Endothelial cell (in vitro differentiated cells): ENCODE measurements around the gene NT5C2. TPM values are rescaled to one million over a fixed set of nuclear protein-coding genes. Genes with fewer than 3 reads are reported as not detected.

Experiments used
- DNase-seq: peaks from one replicate; pipeline ENCODE4 v3.0.0; 2021; ENCODE audit warnings: low spot score
- H3K27ac Mint-ChIP-seq: one replicate; pipeline ENCODE4 v1.8.0; 2021; ENCODE audit warnings: mixed read lengths, inconsistent platforms; ENCODE audit not compliant: unreplicated experiment
- H3K27me3 Mint-ChIP-seq: one replicate; pipeline ENCODE4 v1.8.0; 2021; ENCODE audit warnings: mild to moderate bottlenecking, moderate library complexity, mixed read lengths, inconsistent platforms; ENCODE audit not compliant: unreplicated experiment
- H3K36me3 Mint-ChIP-seq: one replicate; pipeline ENCODE4 v1.8.0; 2021; ENCODE audit warnings: mild to moderate bottlenecking, low read depth, mixed read lengths, inconsistent platforms; ENCODE audit not compliant: unreplicated experiment
- H3K4me1 Mint-ChIP-seq: one replicate; pipeline ENCODE4 v1.8.0; 2021; ENCODE audit warnings: mild to moderate bottlenecking, mixed read lengths, inconsistent platforms; ENCODE audit not compliant: unreplicated experiment
- H3K4me3 Mint-ChIP-seq: one replicate; pipeline ENCODE4 v1.8.0; 2021; ENCODE audit warnings: mild to moderate bottlenecking, mixed read lengths, inconsistent platforms; ENCODE audit not compliant: unreplicated experiment
- H3K9me3 Mint-ChIP-seq: one replicate; pipeline ENCODE4 v1.8.0; 2021; ENCODE audit warnings: mixed read lengths, inconsistent platforms; ENCODE audit not compliant: unreplicated experiment
- CTCF ChIP-seq: fragments of 200-600 bp; sonication (generic); IDR thresholded peaks from one replicate; pipeline ENCODE4 v1.5.0; 2021; ENCODE audit warnings: antibody characterized with exemption; ENCODE audit not compliant: unreplicated experiment
- total RNA-seq: library from RNA; stranded (reverse); fragmentation: NEBNext Ultra II Directional; extraction: Animal tissue kit (Norgen Biotek cat#: 25700); gene quantifications from one replicate; pipeline ENCODE4 v1.2.1, GENCODE V29; 2021; ENCODE audit not compliant: unreplicated experiment

NT5C2 gene
- total RNA-seq, 1 donor from 2014 or later: 88.2 TPM

GRCh38 chr10:103044942-103045489, 148.1 kb downstream of the NT5C2 start:
- H3K27ac Mint-ChIP-seq: no peak overlapping the region
- peaks cover 4% of the 10 kb centered on the region for H3K4me1 Mint-ChIP-seq
- H3K9me3 Mint-ChIP-seq: no peaks in the 10 kb centered on the region
- DNase-seq: no peak
- no peaks in the 10 kb centered on the region for H3K36me3 Mint-ChIP-seq
- TF ChIP-seq CTCF: no peak
- H3K27me3 Mint-ChIP-seq: no peaks in the 10 kb centered on the region
- no peak overlapping the region for H3K4me3 Mint-ChIP-seq

GRCh38 chr10:103042908-103043307, 150.2 kb downstream of the NT5C2 start:
- H3K9me3 Mint-ChIP-seq: no peaks in the 10 kb centered on the region
- no peak overlapping the region for H3K27ac Mint-ChIP-seq
- TF ChIP-seq CTCF: no peak
- H3K4me1 Mint-ChIP-seq: peaks cover 4% of the 10 kb centered on the region
- H3K4me3 Mint-ChIP-seq: no peak overlapping the region
- H3K36me3 Mint-ChIP-seq: no peaks in the 10 kb centered on the region
- H3K27me3 Mint-ChIP-seq: peaks cover 2% of the 10 kb centered on the region
- no peak for DNase-seq

GRCh38 chr10:103042129-103042528, 150.9 kb downstream of the NT5C2 start:
- Mint-ChIP-seq H3K9me3 (no peaks in the 10 kb centered on the region), H3K27ac (no peak overlapping the region), H3K36me3 (no peaks in the 10 kb centered on the region), H3K27me3 (peaks cover 2% of the 10 kb centered on the region), H3K4me3 (no peak overlapping the region), H3K4me1 (peaks cover 4% of the 10 kb centered on the region)
- no peak for TF ChIP-seq CTCF
- DNase-seq: no peak

- Mint-ChIP-seq H3K36me3 (no peaks in the 10 kb centered on the region), H3K4me1 (peaks cover 4% of the 10 kb centered on the region), H3K27ac (no peak overlapping the region), H3K4me3 (no peak overlapping the region), H3K27me3 (peaks cover 2% of the 10 kb centered on the region), H3K9me3 (no peaks in the 10 kb centered on the region)
- no peak for DNase-seq
- no peak for TF ChIP-seq CTCF
Observed at GRCh38 chr10:103041391-103041790, 151.7 kb downstream of the NT5C2 start.

- H3K36me3 Mint-ChIP-seq: no peaks in the 10 kb centered on the region
- H3K9me3 Mint-ChIP-seq: no peaks in the 10 kb centered on the region
- no peak overlapping the region for H3K4me3 Mint-ChIP-seq
- H3K27ac Mint-ChIP-seq: no peak overlapping the region
- DNase-seq: no peak
- H3K4me1 Mint-ChIP-seq: peaks cover 4% of the 10 kb centered on the region
- TF ChIP-seq CTCF: no peak
- H3K27me3 Mint-ChIP-seq: peaks cover 2% of the 10 kb centered on the region
Observed at GRCh38 chr10:103040418-103040817, 152.7 kb downstream of the NT5C2 start.
